K562 (cell line): Measurements from ENCODE around the gene NME7. TPM values are rescaled to one million over a fixed set of nuclear protein-coding genes. Genes with fewer than 3 reads are reported as not detected.
A peak's percentile ranks its signal among the peaks of the same experiment; 100 is the strongest.

ENCODE experiments used
- ATF7 ChIP-seq: fragments of 450-650 bp; IDR thresholded peaks from 2 replicates; pipeline ENCODE4 v1.7.1; 2014; ENCODE audit warnings: mild to moderate bottlenecking, moderate library complexity
- CXXC5 ChIP-seq: fragments of 250-450 bp; sonication (Bioruptor Pico); IDR thresholded peaks from 2 replicates; pipeline ENCODE4 v1.8.0; 2022; ENCODE audit warnings: inconsistent platforms, mild to moderate bottlenecking, moderate library complexity
- DPF2 ChIP-seq: fragments of 450-650 bp; IDR thresholded peaks from 2 replicates; pipeline ENCODE4 v1.6.1; 2016
- E2F1 ChIP-seq: sonication (generic); formaldehyde crosslinking; IDR thresholded peaks from 2 replicates; pipeline ENCODE4 v1.8.1; 2023; ENCODE audit warnings: mild to moderate bottlenecking, missing genetic modification reagents, moderate library complexity
- EHMT2 ChIP-seq: fragments of 450-650 bp; IDR thresholded peaks from 2 replicates; pipeline ENCODE4 v1.6.1; 2018; ENCODE audit warnings: antibody characterized with exemption
- FOXK2 ChIP-seq, 2 experiments: fragments of 450-650 bp; IDR thresholded peaks in 1 of 2; conservative IDR thresholded peaks in 1 of 2; 2 replicates each; pipeline ENCODE4 v1.6.1; 2016; ENCODE audit warnings: low read depth in 2 of 2, mild to moderate bottlenecking in 1 of 2
- FOXM1 ChIP-seq, 2 experiments: fragments of 450-650 bp in 1 of 2; sonication (generic) in 1 of 2; formaldehyde crosslinking in 1 of 2; IDR thresholded peaks; 2 replicates each; pipeline versions ENCODE4 v1.6.1 to v1.9.0; 2017 to 2022; ENCODE audit warnings: low read depth in 2 of 2, mild to moderate bottlenecking in 2 of 2, missing genetic modification reagents in 1 of 2, moderate library complexity in 1 of 2
- HMBOX1 ChIP-seq: sonication (generic); IDR thresholded peaks from 2 replicates; pipeline ENCODE4 v1.6.1; 2016
- JUND ChIP-seq, 2 experiments: IDR thresholded peaks; 2 replicates in 1 of 2; 3 replicates in 1 of 2; pipeline ENCODE4 v1.6.1; 2011; ENCODE audit warnings: borderline replicate concordance in 2 of 2, low read depth in 2 of 2, low read length in 2 of 2, improper control_type of control experiment in 1 of 2, missing biosample characterization in 1 of 2, missing genetic modification characterization in 1 of 2, missing genetic modification reagents in 1 of 2
- MEIS2 ChIP-seq: fragments of 450-650 bp; IDR thresholded peaks from 2 replicates; pipeline ENCODE4 v1.6.1; 2014; ENCODE audit warnings: mild to moderate bottlenecking; ENCODE audit not compliant: partially characterized antibody
- MITF ChIP-seq: IDR thresholded peaks from 2 replicates; pipeline ENCODE4 v1.6.1; 2014; ENCODE audit warnings: antibody characterized with exemption
- NFIC ChIP-seq: fragments of 450-650 bp; IDR thresholded peaks from 2 replicates; pipeline ENCODE4 v1.6.1; 2017; ENCODE audit warnings: mild to moderate bottlenecking, inconsistent platforms
- PKNOX1 ChIP-seq: fragments of 450-650 bp; IDR thresholded peaks from 2 replicates; pipeline ENCODE4 v1.6.1; 2016
- SMARCE1 ChIP-seq: fragments of 450-650 bp; IDR thresholded peaks from 2 replicates; pipeline ENCODE4 v1.7.1; 2016; ENCODE audit warnings: mild to moderate bottlenecking
- SOX6 ChIP-seq: fragments of 450-650 bp; IDR thresholded peaks from 2 replicates; pipeline ENCODE4 v1.6.1; 2014; ENCODE audit warnings: mild to moderate bottlenecking
- TEAD4 ChIP-seq, 2 experiments: sonication (generic) in 1 of 2; formaldehyde crosslinking in 1 of 2; IDR thresholded peaks; 2 replicates each; pipeline versions ENCODE4 v1.6.1 to v1.8.0; 2012 to 2022; ENCODE audit warnings: borderline replicate concordance in 1 of 2, inconsistent platforms in 1 of 2, low read length in 1 of 2, mild to moderate bottlenecking in 1 of 2, missing genetic modification reagents in 1 of 2
- THRA ChIP-seq: fragments of 450-650 bp; IDR thresholded peaks from 2 replicates; pipeline ENCODE4 v1.6.1; 2017; ENCODE audit warnings: mild to moderate bottlenecking, moderate library complexity
- TRIM24 ChIP-seq, 2 experiments: fragments of 450-650 bp; IDR thresholded peaks; 2 replicates each; pipeline ENCODE4 v1.6.1; 2016
- ZNF511 ChIP-seq: sonication (generic); formaldehyde crosslinking; IDR thresholded peaks from 2 replicates; pipeline ENCODE4 v1.8.0; 2022; ENCODE audit warnings: mild to moderate bottlenecking, missing genetic modification reagents
- ZZZ3 ChIP-seq: fragments of 450-650 bp; IDR thresholded peaks from 2 replicates; pipeline ENCODE4 v1.6.1; 2016; ENCODE audit warnings: antibody characterized with exemption, mild to moderate bottlenecking, moderate library complexity
- polyA plus RNA-seq, 8 experiments: library from polyadenylated mRNA; depleted of rRNA in 4 of 8; stranded (reverse) in 5 of 8; unstranded in 3 of 8; fragments of >200 nt; fragmentation: Nextera tagmentation in 2 of 8; fragmentation: Illumina TruSeq in 1 of 8; extraction: Ambion mirVana in 2 of 8; extraction: Trizol in 1 of 8; gene quantifications; 2 replicates each; pipeline versions ENCODE4 v1.2.1 to v1.2.3, GENCODE V29; 2011 to 2014; ENCODE audit warnings: inconsistent platforms in 1 of 8, missing spikeins in 1 of 8
- total RNA-seq, 7 experiments: library from RNA; depleted of rRNA in 6 of 7; stranded (reverse); fragments of >200 nt in 6 of 7; fragmentation: Illumina TruSeq in 2 of 7; extraction: Trizol in 2 of 7; gene quantifications; 2 replicates each; pipeline versions ENCODE4 v1.2.1 to v1.2.3, GENCODE V29; 2011 to 2021; ENCODE audit warnings: low replicate concordance in 1 of 7

The NME7 gene
- total and polyA plus RNA-seq, 9 of the 15 experiments (the other 6 are each of a cell fraction or from before 2014, with no cell fraction given) = 7.9 to 43.2 (median 23.9) TPM

- TF ChIP-seq HMBOX1 (peak; percentile 75), SOX6 (peak; percentile 84), ZNF511 (no peak), ZZZ3 (no peak), NFIC (peak; percentile 74), FOXK2 (conservative IDR thresholded peaks at IDR 0.05 in 1 of 2, IDR thresholded peaks at IDR 0.05 in 1 of 2; ENCODE audit: low read depth in 2 of 2) (peak; percentile 42 to 64; a peak in 1 of 4 replicates), TEAD4 (IDR thresholded peaks at IDR 0.05; ENCODE audit: low read length) (peak; percentile 74), TEAD4 (CRISPR knock-in tag; IDR thresholded peaks at IDR 0.05; ENCODE audit: borderline replicate concordance) (no peak), FOXM1 (IDR thresholded peaks at IDR 0.05; ENCODE audit: low read depth) (peak; percentile 12; the same call in 1 of the 2 replicates), FOXM1 (CRISPR knock-in tag; IDR thresholded peaks at IDR 0.05; ENCODE audit: low read depth) (no peak), THRA (no peak), TRIM24 (IDR thresholded peaks at IDR 0.05) (peak in 1 of 2 experiments; percentile 62; a peak in 2 of 4 replicates), SMARCE1 (peak; percentile 52; the same call in 1 of the 2 replicates), JUND (IDR thresholded peaks at IDR 0.05; ENCODE audit: borderline replicate concordance, low read depth, low read length) (no peak), JUND (tag; IDR thresholded peaks at IDR 0.05; ENCODE audit: borderline replicate concordance, low read depth, low read length) (peak; percentile 40; the same call in 1 of the 3 replicates), MEIS2 (peak; percentile 88), MITF (0 out of 2 replicates have a peak, but pooled peaks have one; percentile 66), CXXC5 (CRISPR knock-in tag) (peak; percentile 48; the same call in 1 of the 2 replicates), E2F1 (CRISPR knock-in tag) (no peak), PKNOX1 (peak; percentile 47; the same call in 1 of the 2 replicates), EHMT2 (peak; percentile 50; the same call in 1 of the 2 replicates), DPF2 (0 out of 2 replicates have a peak, but pooled peaks have one; percentile 31), ATF7 (peak; percentile 23; the same call in 1 of the 2 replicates)
Observed at GRCh38 chr1:169271098-169271497, 96.5 kb downstream of the NME7 start (continued).
